Measurements from ENCODE around the gene F12. TPM values are rescaled to one million over a fixed set of nuclear protein-coding genes. Genes with fewer than 3 reads are reported as not detected.

The F12 gene
- total RNA-seq, 1 experiment from 2014 or later: 8.2 TPM

DNA sequence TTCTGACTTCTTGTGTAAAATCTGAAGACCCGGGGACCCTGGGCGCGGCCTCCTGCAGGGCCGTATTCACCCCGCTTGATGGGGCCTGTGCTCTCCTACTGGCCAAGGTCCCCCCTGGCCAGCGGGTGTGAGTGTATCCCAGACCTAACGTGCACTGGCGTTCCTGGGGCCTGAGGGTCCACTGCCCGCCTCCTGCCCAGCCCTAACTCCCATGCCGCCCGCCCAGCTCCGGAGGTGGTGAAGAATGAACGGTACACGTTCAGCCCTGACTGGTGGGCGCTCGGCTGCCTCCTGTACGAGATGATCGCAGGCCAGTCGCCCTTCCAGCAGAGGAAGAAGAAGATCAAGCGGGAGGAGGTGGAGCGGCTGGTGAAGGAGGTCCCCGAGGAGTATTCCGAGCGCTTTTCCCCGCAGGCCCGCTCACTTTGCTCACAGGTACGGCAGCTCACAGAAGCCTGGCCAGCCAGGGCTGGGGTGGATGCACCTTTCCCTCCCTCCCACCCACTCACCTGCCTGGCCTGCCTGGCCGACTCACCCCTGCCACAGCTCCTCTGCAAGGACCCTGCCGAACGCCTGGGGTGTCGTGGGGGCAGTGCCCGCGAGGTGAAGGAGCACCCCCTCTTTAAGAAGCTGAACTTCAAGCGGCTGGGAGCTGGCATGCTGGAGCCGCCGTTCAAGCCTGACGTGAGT is 26.6 kb upstream of the F12 start:
- DNase-seq (ENCODE audit: low read depth, low spot score): no peak
- in situ Hi-C loops (cut with HindIII; ENCODE audit: low pct_unique_long_range_greater_than_20kb, low sequenced_read_pairs): no loop called here

GRCh38 chr5:177434942-177435738 is 25.8 kb upstream of the F12 start:
- no peak for DNase-seq (ENCODE audit: low read depth, low spot score)
- in situ Hi-C loops (cut with HindIII; ENCODE audit: low pct_unique_long_range_greater_than_20kb, low sequenced_read_pairs): no loop called here

- in situ Hi-C loops (cut with HindIII; ENCODE audit: low pct_unique_long_range_greater_than_20kb, low sequenced_read_pairs): no loop called here
- DNase-seq (ENCODE audit: low read depth, low spot score): no peak
Observed at GRCh38 chr5:177434437-177434836, 25.1 kb upstream of the F12 start.

DNA sequence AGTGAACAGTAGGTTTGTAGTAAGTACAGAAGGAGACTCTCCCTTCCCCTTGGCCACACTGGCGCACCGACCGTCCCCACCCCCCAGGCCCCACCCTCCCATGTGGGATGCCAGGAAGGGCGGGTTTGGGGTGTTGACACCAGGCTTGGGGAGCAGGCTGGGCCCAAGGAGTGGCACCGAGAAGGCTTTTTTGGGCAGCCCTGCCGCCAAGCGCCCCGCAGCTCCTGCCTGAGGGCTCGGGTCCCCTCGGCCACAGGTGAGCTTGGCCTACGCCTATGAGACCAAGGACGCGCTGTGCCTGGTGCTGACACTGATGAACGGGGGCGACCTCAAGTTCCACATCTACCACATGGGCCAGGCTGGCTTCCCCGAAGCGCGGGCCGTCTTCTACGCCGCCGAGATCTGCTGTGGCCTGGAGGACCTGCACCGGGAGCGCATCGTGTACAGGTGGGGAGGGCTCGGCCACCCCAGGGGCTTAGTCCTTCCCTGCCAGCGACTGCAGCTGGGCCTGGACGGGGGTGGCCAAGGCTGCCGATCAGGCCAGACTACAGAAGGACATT is 24.4 kb upstream of the F12 start:
- in situ Hi-C loops (cut with HindIII; ENCODE audit: low pct_unique_long_range_greater_than_20kb, low sequenced_read_pairs): no loop called here
- no peak for DNase-seq (ENCODE audit: low read depth, low spot score)

DNA sequence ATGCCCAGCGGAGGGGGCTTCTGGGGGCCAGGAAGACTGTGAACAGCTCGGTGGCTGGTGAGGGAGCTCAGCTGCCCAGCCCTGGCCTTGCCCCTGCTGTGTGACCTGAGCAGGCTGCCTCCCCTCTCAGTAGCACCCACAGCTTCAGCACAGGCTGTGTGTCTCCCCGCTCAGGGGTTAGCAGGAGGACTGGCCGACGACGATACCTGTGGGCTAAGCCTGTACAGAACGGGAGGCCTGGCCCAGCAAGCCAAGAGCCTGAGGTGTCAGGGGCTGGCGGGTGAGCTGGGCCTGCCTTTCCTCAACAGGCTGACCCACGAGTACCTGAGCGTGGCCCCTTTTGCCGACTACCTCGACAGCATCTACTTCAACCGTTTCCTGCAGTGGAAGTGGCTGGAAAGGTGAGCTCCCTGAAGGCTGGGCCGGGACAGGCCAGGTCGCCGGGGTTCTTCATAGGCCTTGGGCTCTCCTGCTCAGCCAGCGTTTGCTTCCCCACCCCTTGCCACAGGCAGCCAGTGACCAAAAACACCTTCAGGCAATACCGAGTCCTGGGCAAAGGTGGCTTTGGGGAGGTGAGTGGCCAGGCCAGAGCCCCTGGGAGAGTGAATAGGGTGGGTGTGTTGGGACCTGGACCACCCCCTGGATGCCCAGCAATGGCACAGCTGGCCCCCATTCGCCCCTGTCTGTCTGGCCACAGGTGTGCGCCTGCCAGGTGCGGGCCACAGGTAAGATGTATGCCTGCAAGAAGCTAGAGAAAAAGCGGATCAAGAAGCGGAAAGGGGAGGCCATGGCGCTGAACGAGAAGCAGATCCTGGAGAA is 23.7 kb upstream of the F12 start:
- in situ Hi-C loops (cut with HindIII; ENCODE audit: low pct_unique_long_range_greater_than_20kb, low sequenced_read_pairs): no loop called here
- DNase-seq (ENCODE audit: low read depth, low spot score): no peak

- DNase-seq (ENCODE audit: low read depth, low spot score): no peak
- in situ Hi-C loops (cut with HindIII; ENCODE audit: low pct_unique_long_range_greater_than_20kb, low sequenced_read_pairs): no loop called here
Observed at GRCh38 chr5:177432143-177432838, 22.9 kb upstream of the F12 start.

DNA sequence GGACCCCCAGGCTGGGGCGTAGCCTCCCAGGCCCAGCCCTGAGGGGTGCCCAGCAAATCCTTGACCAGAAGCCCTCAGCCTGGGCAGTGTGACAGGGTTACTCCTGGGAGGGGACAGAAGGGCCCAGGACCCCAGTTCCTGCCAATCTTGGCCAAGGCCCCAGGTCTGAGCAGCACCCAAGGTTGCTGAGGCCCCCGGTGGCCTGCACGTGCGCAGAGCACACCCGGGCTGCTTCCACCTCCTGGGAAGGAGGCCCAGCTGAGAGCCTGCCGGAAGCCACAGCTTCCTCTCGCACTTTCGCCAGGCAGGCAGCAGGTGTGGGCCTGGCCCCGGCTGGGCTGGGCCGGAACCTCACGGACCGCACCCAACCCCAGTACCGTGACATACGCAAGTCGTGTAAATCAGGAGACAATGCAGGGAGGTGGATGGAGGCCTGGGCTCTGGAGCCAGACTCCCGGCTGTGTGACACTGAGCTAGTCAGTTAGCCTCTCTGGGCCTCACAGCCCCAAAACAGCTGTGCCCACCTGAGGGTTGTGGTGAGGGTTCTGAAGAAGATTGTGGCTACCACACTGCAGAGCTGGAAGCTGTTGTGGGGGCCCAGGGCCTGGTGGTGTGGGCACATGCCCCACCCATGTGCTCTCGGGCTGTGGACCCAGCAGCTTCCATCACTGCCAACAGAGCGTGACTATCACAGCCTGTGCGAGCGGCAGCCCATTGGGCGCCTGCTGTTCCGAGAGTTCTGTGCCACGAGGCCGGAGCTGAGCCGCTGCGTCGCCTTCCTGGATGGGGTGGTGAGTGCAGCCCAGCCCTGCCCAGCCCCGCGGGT is 22.2 kb upstream of the F12 start:
- DNase-seq (ENCODE audit: low read depth, low spot score): no peak
- in situ Hi-C loops (cut with HindIII; ENCODE audit: low pct_unique_long_range_greater_than_20kb, low sequenced_read_pairs): no loop called here

GRCh38 chr5:177430972-177431316 is 21.6 kb upstream of the F12 start:
- DNase-seq (ENCODE audit: low read depth, low spot score): no peak
- in situ Hi-C loops (cut with HindIII; ENCODE audit: low pct_unique_long_range_greater_than_20kb, low sequenced_read_pairs): no loop called here

GRCh38 chr5:177430140-177430951 is 21.0 kb upstream of the F12 start:
- DNase-seq (ENCODE audit: low read depth, low spot score): no peak
- in situ Hi-C loops (cut with HindIII; ENCODE audit: low pct_unique_long_range_greater_than_20kb, low sequenced_read_pairs): no loop called here

- DNase-seq (ENCODE audit: low read depth, low spot score): no peak
- in situ Hi-C loops (cut with HindIII; ENCODE audit: low pct_unique_long_range_greater_than_20kb, low sequenced_read_pairs): no loop called here
Observed at GRCh38 chr5:177429248-177430040, 20.1 kb upstream of the F12 start.

- in situ Hi-C loops (cut with HindIII; ENCODE audit: low pct_unique_long_range_greater_than_20kb, low sequenced_read_pairs): no loop called here
- DNase-seq (ENCODE audit: low read depth, low spot score): no peak
Observed at GRCh38 chr5:177428574-177429217, 19.3 kb upstream of the F12 start.

GRCh38 chr5:177427919-177428573 is 18.7 kb upstream of the F12 start:
- in situ Hi-C loops (cut with HindIII; ENCODE audit: low pct_unique_long_range_greater_than_20kb, low sequenced_read_pairs): no loop called here
- no peak for DNase-seq (ENCODE audit: low read depth, low spot score)

- DNase-seq (ENCODE audit: low read depth, low spot score): no peak
- in situ Hi-C loops (cut with HindIII; ENCODE audit: low pct_unique_long_range_greater_than_20kb, low sequenced_read_pairs): no loop called here
Observed at GRCh38 chr5:177427211-177427822, 18.0 kb upstream of the F12 start.

DNA sequence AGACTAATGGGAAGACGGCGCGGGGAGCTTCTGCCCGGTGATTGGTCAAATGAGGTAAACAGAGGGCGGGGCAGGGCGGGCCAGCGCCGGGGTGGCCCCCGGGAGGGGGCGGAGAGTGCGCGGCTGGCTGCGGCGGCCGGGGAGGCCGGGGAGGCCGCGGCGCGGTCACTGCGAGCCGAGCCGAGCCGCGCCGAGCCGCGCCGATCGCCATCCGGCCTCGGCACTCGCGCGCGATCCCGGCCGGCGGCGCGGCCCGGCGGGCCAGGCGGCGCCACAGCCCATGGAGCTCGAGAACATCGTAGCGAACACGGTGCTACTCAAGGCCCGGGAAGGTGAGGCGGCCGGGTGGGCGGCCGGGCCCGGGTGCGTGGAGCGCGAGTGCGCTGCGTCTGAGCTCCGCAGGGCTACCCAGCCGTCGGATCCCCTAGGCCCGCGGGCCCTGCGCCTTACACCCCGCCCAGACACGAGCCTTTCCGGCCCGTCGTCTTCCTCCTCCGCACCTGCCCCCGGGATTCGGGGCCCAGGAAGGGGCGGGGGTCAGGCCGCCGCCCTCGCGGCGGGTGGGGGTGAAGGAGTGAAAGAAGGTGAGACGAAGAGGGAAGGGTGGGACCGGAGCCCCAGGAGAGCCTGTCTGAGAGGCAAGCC is 17.3 kb upstream of the F12 start, which contains the start of gene GRK6:
GRK6 (plus strand) TSS at position 111 of the 645 bp plus-strand sequence; CDS start at position 281, 170 bp downstream.
- in situ Hi-C loops (cut with HindIII; ENCODE audit: low pct_unique_long_range_greater_than_20kb, low sequenced_read_pairs): no loop called here
- no peak for DNase-seq (ENCODE audit: low read depth, low spot score)

Data from SK-MEL-5 (cell line).